Activated CD4-positive, alpha-beta T cell treated with anti-CD3 and anti-CD28 coated beads for 1 hour (primary cell): ENCODE measurements around the gene ANKS1A.

Experiments
- DNase-seq: peaks from one replicate; pipeline ENCODE4 v3.0.0-alpha.2; 2020

Gene ANKS1A

DNA sequence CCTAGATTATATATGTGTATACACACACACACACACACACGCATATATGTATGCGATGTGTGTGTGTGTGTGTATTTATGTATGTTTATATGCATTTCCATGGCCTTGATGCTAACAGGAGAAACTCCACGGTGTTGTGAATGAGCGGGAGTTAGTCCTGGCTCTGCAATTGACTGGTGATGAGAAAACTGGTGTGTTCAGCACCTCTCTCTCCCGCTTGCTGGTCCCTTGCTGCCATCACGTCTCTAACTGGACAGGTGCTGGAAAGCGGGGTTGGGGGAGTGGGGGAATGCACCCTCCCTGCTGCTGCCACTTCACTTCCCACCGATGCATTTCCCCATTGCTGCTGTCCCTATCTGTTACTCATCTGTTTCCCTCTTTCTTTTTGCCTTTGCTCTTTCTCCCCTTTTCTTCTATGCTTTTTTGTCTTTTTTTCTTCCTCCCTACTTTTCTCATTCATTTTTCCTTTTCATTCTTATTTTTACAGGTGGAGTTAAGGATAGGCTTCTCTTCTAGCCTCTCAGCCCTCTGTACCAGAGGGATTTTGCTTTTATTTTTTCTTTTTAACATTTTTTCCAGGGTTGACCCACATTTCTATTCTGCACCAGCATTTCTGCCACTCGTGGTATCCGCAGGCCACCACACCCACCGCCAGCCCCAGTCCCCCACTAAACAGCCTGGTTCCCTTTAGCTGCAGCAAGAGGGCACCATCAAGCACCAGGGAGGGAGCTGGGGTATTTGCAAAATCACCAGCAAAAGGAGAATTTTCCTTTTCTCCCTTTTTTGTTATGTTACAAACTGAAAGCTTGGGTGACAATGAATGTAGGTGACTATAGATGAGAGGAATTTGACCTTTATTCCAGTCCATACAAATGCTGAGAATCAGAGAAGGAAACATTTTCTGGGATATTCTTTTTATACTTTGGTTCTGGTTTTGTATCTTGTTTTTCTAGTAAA lies 136.5 kb downstream of the ANKS1A start:
- no peak for DNase-seq

DNA sequence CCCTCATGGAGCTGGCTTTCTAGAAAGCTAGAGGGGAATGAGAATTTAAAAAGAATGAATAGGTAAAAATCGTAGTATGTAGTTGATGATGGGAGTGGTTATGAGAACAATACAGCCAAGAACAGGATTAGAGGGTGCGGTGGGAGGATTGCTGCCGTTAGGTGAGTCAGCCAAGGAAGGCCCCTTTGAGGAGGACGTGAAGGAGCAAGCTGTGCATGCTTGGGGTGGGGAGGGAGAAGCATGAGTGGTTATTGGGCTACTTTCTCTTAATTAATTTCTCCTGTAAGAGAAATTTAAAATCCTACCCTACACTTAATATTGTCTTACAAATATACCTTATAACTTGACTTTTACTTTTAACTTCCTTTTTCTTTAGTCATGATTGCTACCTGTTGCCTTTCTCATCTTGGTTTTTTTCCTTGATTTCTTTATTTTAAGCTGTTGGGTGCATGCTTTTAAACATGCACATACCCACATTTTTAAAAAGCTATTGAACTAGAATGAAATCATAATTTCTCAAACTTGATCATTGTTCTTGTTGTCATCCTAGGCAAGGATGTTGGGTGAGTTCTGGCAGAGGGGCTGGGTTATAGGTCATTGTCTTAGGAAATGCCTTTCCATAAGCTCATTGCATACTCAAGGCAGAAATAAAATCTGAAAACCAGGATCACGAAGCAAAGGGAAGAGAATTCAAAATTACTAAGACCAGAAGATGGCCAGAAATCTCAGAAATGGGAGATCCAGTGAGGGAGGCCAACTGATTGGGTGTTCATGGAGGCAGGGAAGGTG lies 137.6 kb downstream of the ANKS1A start:
- no peak for DNase-seq

DNA sequence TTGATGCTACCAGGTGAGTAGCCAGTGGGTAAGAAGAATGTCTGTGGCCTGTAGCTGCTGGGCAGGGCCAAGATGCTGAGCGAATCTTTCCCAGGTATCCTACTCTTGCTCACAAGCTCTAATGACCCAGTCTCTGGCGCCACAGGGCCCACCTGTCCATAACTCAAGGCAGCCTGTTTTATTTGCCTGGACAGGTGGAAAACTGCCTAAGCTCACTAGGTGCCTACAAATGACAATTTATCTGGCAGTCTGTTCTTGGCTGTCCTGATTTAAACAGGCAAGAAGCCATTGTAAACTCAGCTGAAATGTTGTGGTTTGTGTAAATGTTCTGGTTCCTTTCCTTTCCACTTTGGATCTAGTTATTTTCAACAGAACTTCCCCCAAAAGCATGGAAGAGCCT lies 138.8 kb downstream of the ANKS1A start:
- DNase-seq: no peak

DNA sequence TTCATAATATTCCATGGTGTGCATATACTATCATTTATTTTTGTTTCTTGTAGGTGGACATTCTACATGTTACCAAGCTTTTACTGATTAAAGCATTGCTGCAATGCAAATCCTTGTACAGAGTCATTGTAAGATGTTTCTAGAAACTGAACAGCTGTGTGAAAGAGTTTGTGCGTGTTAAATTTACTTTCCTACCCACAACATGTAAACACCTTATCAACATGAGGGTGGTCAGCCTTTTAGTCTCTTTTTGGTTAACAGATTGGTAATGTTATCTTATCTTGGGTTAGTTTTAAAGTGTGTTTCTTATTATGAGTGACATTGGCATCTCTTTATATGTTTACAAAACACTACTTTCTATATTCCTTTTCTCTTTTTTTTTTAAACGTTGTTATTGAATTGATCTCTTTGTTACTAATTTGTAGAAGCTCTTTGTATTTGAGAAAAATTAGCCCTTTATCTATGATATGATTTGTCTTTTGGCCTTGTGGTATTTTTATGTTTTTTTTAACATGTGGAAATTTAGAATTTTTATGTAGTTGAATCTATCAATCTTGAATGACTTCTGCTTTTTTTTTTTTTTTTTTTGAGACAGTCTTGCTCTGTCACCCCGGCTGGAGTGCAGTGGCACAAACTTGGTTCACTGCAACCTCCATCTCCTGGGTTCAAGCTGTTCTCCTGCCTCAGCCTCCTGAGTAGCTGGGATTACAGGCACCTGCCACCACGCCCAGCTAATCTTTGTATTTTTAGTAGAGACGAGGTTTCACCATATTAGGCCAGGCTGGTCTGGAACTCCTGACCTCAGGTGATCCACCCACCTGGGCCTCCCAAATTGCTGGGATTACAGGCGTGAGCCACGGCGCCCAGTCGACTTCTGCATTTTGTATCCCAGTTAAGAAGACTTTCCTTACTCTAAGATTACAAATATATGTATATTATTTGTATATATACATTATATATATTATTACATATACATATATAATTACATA lies 140.0 kb downstream of the ANKS1A start:
- no peak for DNase-seq

DNA sequence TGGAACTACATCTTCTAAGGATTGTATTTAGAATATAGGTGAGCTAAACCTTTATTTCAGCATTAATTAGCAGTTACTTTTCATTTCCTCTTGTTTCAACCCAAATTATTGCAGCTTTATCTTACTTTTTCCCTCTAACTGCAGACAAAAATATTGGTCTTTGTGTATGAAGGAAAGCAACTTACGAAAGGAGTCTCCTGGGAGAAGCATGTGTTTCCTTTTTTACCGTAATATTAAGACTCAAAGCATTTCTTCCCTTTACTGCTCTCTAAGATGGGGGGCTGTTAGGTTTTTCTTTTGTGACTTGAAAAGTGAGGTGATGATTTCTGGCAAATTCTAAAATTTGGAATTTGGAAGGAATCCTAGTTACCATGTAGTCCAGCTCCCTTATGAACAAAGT lies 141.0 kb downstream of the ANKS1A start:
- no peak for DNase-seq

DNA sequence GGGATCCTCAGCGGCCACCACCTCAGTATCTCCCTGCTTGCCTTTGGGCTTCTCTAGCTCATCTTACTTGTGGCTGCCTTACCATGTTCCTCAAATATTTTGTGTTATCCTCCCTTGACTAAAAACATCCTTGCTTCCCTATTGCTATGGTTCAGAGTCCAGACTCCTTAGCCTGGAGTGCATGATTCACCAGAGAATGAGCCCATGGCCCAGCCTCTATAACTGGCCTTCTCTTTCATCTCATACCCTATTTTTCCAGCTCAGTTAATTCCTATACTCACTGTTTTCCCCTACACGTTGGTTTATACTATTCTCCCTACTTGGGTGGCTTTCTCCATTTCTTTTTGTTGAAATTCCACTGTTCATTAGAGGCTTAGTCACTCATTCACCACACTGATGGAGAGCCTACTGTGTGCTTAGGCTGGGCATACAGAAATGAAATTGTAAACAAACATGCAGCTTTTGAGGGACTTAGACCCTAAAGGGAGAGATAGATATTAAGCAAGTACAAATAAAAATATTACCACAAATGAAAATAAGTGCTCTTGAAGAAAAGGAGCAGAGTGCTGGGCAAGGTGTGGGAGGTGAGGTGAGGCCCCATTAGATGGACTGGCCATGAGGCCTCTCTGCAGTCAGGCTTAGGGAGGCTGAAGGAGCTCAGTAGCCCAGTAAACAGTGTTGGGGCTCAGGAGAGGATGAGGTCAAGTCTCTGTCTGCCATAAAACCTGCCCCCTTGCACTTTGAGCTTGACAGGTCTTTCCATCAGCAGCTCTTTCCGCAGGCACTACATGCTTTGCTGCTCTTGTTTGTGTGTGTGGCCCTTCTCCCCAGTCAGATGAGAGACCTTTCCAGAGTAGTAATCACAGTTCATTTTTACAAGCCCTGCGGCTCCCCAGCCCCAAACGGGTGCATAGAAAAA lies 142.8 kb downstream of the ANKS1A start:
- no peak for DNase-seq

DNA sequence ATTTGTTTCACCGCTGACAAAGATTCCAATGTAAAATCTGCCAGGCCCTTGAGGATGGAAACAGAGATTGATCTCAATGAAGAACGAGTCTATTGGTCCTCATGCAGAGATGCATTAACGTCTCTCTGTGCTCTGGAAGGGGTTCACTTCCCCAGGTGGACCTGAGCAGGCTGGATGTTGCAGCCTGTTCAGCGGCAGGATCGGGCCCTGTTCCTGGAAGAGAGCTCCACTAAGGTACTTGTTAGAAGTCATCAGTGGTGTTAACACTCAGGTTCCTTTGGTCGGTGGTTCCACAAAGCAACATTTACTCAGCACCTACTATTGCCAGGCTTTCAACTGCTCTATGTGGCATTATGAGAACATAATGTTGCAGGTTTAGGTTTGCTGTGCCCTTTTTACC lies 144.6 kb downstream of the ANKS1A start:
- no peak for DNase-seq

DNA sequence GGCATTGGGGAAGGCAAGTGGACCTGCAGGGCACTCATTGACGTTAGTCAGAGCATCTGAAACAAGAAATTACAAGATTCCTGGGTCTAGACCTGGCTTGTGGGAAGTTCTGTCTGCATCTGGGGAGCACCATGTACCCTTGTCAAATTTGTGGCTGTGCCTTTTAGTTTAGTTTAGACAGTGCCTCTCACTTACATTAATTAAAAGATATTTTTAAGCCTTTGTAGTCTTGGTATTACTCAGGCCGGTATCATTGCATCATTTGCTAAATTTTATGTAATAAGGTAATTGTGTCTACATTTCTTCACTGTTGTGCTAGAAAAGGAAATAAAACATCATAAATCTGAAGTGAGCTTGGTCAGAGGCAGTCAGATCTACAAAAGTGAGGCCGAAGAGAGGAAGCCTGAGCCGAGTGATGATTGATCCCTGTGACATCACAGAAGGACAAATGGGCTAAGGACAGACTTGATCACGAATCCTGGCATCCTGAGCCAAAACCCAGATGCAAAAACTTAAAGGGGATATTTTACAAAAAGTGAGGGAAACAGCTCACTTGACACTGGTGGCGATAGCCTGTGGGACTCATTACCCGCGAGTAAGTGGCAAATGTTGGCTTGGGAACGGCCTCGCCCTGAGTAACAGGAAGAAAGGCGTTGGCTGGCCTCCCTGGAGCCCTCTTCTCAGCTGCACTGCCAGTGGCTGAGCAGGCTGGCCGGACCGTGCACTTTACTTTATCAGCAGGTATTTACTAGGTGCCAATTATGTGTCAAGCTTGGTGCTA lies 145.5 kb downstream of the ANKS1A start:
- DNase-seq: no peak

DNA sequence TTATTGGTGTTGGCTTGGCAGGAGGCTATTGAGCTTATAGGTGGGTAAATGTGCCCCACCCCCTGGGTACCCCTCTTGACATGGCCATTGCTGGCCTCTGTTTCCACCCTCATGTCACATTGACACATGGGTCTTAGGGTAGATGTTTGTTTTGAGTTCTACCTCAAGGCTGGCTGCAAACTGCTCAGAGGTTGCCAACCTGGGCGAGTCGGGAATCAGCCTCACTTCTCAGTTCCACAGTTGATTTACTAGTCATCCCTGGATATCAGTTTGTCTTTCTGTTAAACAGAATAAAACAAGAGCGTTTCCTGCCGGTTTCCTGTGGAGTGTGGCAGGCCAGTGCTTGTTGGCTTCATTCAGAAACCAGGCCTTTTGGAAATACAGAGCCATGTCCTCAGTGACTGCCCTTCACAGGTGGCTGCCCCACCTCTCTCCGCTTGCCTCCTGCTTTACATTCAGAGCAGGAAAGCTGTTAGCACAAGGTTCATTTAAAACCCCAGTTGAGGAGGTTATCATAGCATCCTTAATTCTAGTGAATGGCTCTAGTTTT lies 146.5 kb downstream of the ANKS1A start:
- no peak for DNase-seq

DNA sequence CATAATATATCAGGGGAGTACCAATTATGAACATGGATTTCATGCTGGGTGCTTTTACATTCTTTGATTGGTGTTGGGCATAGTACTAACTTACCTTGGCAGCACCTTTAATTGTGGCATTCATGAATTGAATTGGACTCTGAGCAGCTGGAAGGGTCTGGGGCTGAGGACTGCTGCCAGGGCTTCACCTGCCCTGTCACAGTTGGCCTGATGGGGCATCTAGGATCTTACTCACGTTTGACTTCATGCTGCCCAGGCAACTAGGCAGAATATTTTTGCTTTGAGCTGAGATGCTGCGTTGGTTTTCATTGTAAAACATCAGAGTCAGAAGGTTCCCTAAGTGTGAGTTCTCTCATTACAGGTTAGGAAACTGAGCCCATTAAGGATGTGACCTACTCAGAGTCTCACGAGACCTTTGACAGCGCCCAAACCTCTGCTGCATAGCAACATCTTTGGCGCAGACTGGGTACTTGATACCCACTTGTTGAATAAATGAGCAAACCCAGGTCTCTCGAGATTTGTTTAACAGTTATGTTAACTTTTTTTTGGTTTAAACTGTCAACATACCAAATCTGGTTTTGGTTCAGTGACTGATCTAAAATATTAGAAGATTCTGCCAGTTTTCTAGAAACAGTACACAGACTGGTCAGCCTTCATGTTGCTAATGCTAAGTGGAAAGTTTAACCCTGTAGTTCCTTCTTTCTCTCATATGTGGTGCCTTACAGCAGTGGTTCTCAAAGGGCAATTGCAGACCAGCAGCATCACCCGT lies 147.2 kb downstream of the ANKS1A start:
- DNase-seq: no peak

DNA sequence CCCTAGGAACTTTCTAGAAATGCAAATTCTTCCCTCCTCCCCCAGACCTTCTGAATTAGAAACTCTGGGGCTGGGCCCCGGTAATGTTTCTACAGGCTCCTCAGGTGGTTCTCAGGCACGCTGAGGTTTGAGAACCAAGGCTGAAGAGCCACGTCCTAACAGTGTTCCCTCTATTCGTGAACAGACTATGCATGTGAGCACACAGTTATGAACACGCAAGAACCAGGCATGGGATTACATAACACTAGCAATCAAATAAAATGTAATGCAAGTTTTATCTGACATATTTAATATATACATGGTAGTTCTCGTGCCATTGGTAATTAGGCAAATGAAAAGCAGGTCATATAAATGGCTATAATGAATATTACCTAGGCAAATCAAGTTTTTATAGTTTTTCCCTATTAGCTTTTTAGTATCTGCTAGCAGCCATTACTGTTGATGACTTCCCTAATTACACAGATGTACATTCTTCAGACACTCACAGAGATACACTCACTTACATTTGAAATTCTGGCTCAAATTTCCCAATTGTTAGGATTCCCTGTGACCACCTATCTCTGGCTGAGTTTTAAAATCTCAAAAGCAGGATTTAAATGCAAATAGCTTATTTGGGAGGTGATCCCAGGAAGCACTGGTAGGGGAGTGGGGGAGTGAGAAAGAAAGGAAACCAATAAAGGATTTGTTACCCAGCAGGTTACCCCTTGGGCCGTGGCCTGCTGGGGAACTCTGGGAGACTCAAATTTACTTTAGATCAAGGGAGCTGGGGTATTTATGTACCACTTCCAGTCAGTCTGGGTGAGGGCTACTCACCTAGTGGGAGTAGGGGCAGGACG lies 148.0 kb downstream of the ANKS1A start:
- DNase-seq: no peak

DNA sequence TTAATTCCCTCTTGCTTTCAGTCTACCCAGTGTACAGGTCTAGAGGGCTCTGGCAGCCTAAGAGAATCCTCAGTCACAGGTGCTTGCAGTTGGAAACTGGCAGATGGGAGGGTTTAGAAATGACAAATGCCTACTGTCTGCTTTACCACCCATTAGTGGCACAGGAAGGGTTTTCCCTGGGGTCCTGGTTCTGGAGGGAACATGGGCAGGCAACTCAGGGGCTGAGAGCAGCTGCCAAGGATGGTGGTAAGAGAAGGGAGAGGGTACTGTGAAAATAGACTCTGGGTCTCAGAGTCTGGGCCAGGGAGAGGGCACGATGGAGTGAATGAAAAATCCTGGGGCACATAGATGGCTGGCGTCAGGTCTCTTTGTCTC lies 148.6 kb downstream of the ANKS1A start:
- no peak for DNase-seq

DNA sequence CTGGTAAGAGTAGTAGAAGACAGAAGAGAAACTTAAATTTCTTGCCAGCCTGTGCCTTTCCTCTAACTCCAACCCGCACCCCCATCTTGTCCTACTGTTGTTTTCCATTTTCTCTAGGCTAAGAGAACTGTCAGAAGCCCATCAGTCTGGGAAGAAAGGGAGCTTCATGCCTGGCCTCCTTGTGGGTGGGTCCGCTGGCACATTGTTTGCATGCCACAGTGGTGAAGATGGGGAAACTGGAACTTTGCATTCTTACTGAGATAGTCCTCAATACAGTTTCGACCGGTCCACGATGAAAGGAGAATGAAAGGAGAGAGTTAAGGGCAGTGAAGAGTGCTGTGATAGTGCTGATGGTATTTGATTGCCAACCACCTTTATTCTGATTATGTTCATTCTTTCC lies 149.0 kb downstream of the ANKS1A start:
- no peak for DNase-seq

DNA sequence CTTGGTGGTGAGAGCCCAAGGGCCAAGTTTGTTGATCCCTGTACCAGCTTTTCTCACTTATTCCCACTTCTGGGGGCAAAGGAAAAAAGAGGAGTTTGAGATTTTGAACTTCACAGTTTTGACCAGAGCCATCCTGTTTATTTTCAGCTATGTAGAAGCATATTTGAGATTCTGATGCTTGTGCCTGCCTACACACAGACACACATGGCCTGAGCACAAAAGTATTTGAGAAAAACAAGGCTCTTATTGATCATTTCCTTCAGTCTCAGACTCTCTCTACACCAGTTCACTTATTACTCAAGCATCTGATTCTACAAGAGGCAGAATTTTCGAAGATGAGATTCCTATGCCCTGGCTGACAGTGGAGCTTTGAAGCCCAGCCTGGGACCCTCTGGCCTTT lies 151.3 kb downstream of the ANKS1A start:
- DNase-seq: no peak

DNA sequence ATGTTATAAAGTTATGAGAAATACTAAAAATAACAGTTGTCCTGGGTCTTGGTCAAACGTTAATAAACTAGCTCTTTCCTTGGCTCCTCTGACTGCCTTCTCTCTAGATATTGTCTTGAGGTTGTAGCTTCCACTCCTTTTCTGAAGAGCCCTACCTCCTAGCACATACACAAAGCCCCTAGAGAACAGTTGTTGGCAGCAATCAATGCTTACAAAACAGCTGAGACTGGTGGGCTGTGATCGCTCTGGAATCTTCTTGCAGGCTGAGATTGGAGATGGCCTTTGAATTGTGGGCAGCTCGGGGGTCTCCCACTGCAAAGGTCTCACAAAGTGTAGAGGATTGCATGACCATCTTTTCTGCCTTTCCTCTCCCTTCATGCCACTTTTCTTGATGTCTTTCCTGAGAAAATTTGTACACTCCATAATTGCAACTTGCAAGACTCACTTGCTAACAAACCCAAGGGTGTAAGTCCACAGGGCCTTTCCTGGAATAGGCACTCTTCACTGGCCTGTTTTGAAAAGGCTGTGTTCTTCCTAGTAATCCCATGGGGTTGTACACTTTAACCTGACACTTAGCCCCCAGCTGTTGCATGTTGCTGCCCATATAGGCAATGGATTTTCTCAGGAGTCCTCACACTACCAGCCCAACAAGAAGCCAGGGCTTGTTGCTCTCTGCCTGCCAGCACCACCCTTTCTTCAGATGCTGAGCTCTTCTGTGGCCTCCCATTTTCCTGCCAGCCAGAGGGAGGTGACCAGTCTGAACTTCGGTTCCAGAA lies 152.2 kb downstream of the ANKS1A start:
- DNase-seq: no peak

DNA sequence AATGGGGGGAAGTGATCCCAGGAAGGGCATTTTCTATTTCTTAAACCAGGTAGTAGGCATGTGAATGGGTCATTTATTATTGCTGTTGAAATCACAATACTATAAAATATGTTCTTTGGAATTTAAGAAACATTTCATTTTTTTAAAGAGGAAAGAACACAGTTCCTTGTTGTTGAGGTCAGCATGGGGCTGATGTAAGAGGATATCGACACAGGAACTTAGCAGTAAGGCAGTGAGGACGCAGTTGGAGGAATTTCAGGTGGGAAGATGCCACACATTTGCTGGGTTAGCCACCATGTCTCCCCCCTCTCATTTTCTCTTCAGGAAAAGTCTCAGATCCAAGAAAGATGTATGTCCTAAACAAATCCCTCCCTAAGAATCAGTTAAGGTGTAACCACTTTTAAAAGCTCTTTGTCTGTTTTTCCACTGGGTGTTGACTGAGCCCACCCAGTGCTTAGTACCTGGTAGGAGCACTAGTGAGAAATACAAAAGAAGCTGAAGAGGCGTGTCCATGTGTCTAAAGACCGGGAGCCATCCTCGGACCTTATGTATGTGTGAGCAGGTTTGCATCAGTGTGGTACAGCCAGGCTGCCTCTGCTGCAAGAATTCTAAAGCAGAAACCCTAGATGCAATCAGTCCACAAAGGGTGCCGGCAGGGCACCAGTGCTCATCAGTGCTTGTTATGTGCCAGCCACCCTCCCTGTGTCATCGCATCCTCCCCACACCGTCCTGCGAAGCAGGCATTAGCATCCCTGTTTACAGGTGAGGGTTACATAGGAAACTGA lies 153.2 kb downstream of the ANKS1A start:
- no peak for DNase-seq
